GM23338 (cell line): ENCODE results near the gene TMPRSS6. TPM values are rescaled to one million over a fixed set of nuclear protein-coding genes. Genes with fewer than 3 reads are reported as not detected.

Experiments used
- ATAC-seq: fragments of 200-7000 bp; cut with Tn5 transposase; 3 replicates; pipeline ENCODE4 v1.9.1; 2020
- DNase-seq: peaks from one replicate; pipeline ENCODE4 v3.0.0-alpha.2; 2015; ENCODE audit warnings: low spot score
- H2AFZ ChIP-seq: fragments of 200-600 bp; sonication (generic); 2 replicates; pipeline ENCODE4 v1.8.0; 2016; ENCODE audit warnings: antibody characterized with exemption, mild to moderate bottlenecking, moderate library complexity
- H3F3A ChIP-seq: fragments of 200-600 bp; sonication (generic); replicated peaks from 2 replicates; pipeline ENCODE4 v1.8.0; 2017; ENCODE audit warnings: antibody characterized with exemption, mixed run types, low read depth
- H3K27ac ChIP-seq: fragments of 200-600 bp; sonication (generic); 2 replicates; pipeline ENCODE4 v1.6.1; 2016; ENCODE audit warnings: low read depth
- H3K27me3 ChIP-seq: fragments of 200-600 bp; sonication (generic); 2 replicates; pipeline ENCODE4 v1.8.0; 2016; ENCODE audit warnings: mild to moderate bottlenecking, mixed run types, moderate library complexity; ENCODE audit not compliant: insufficient read depth
- H3K36me3 ChIP-seq: fragments of 200-600 bp; sonication (generic); 2 replicates; pipeline ENCODE4 v1.8.0; 2016; ENCODE audit warnings: mild to moderate bottlenecking; ENCODE audit not compliant: insufficient read depth
- H3K4me1 ChIP-seq: fragments of 200-600 bp; sonication (generic); 2 replicates; pipeline ENCODE4 v1.8.0; 2016; ENCODE audit warnings: mild to moderate bottlenecking, moderate library complexity; ENCODE audit not compliant: insufficient read depth
- H3K4me2 ChIP-seq: fragments of 200-600 bp; sonication (generic); 2 replicates; pipeline ENCODE4 v1.7.1; 2017; ENCODE audit warnings: mixed run types
- H3K4me3 ChIP-seq: fragments of 200-600 bp; sonication (generic); 2 replicates; pipeline ENCODE4 v1.6.1; 2016; ENCODE audit warnings: mixed run types
- H3K79me2 ChIP-seq: fragments of 200-600 bp; sonication (generic); replicated peaks from 2 replicates; pipeline ENCODE4 v1.8.0; 2017; ENCODE audit warnings: mild to moderate bottlenecking; ENCODE audit not compliant: insufficient read depth
- H3K9me2 ChIP-seq: fragments of 200-600 bp; sonication (generic); 2 replicates; pipeline ENCODE4 v1.8.0; 2017; ENCODE audit not compliant: insufficient read depth
- H4K20me1 ChIP-seq: fragments of 200-600 bp; sonication (generic); replicated peaks from 2 replicates; pipeline ENCODE4 v1.8.0; 2017; ENCODE audit warnings: mild to moderate bottlenecking; ENCODE audit not compliant: insufficient read depth
- H3K27ac Mint-ChIP-seq: 2 replicates; pipeline ENCODE4 v1.8.0; 2020; ENCODE audit warnings: inconsistent platforms, mild to moderate bottlenecking, moderate library complexity, mixed read lengths
- H3K27me3 Mint-ChIP-seq: 3 replicates; pipeline ENCODE4 v1.8.0; 2022; ENCODE audit warnings: low read depth, mild to moderate bottlenecking, moderate library complexity, mixed read lengths, inconsistent platforms; ENCODE audit not compliant: insufficient read depth, poor library complexity
- H3K36me3 Mint-ChIP-seq: 3 replicates; pipeline ENCODE4 v1.8.0; 2021; ENCODE audit warnings: low read depth, mild to moderate bottlenecking, inconsistent platforms, moderate library complexity, mixed read lengths
- H3K4me1 Mint-ChIP-seq: 3 replicates; pipeline ENCODE4 v1.8.0; 2020; ENCODE audit warnings: mild to moderate bottlenecking, inconsistent platforms, mixed read lengths
- H3K4me3 Mint-ChIP-seq: 3 replicates; pipeline ENCODE4 v1.8.0; 2021; ENCODE audit warnings: moderate library complexity, mild to moderate bottlenecking, inconsistent platforms, mixed read lengths
- H3K9me3 Mint-ChIP-seq: 3 replicates; pipeline ENCODE4 v1.8.0; 2020; ENCODE audit warnings: moderate library complexity, mild to moderate bottlenecking, inconsistent platforms, mixed read lengths
- CREB1 ChIP-seq: fragments of 250-450 bp; sonication (Bioruptor Pico); IDR thresholded peaks from 2 replicates; pipeline ENCODE4 v1.5.0; 2020; ENCODE audit warnings: low read depth, mild to moderate bottlenecking, moderate library complexity
- ETS1 ChIP-seq: IDR thresholded peaks from 2 replicates; pipeline ENCODE4 v1.6.1; 2016; ENCODE audit warnings: antibody characterized with exemption
- EZH2 ChIP-seq: fragments of 200-600 bp; sonication (generic); IDR thresholded peaks from one replicate; pipeline ENCODE4 v1.8.0; 2017; ENCODE audit warnings: antibody characterized with exemption, mild to moderate bottlenecking, low read depth; ENCODE audit not compliant: unreplicated experiment
- EZH2phosphoT487 ChIP-seq: fragments of 200-600 bp; sonication (generic); IDR thresholded peaks from one replicate; pipeline ENCODE4 v1.8.1; 2018; ENCODE audit warnings: antibody characterized with exemption; ENCODE audit not compliant: unreplicated experiment
- JUNB ChIP-seq: IDR thresholded peaks from one replicate; pipeline ENCODE4 v1.6.1; 2016; ENCODE audit warnings: antibody characterized with exemption; ENCODE audit not compliant: unreplicated experiment
- NANOG ChIP-seq: IDR thresholded peaks from 2 replicates; pipeline ENCODE4 v1.6.1; 2016; ENCODE audit warnings: antibody characterized with exemption, borderline replicate concordance
- POLR2AphosphoS5 ChIP-seq: IDR thresholded peaks from 2 replicates; pipeline ENCODE4 v1.6.1; 2016; ENCODE audit warnings: antibody characterized with exemption, low read depth
- STAT1 ChIP-seq: IDR thresholded peaks from one replicate; pipeline ENCODE4 v1.6.1; 2016; ENCODE audit warnings: antibody characterized with exemption; ENCODE audit not compliant: unreplicated experiment
- ZNF114 ChIP-seq: fragments of 250-450 bp; sonication (Bioruptor Pico); IDR thresholded peaks from 2 replicates; pipeline ENCODE4 v1.5.0; 2020; ENCODE audit warnings: mild to moderate bottlenecking, moderate library complexity
- ZNF331 ChIP-seq: fragments of 250-450 bp; sonication (Bioruptor Pico); IDR thresholded peaks from 2 replicates; pipeline ENCODE4 v1.5.0; 2020; ENCODE audit warnings: low read depth, mild to moderate bottlenecking, moderate library complexity
- ZNF462 ChIP-seq: fragments of 250-450 bp; sonication (Bioruptor Pico); IDR thresholded peaks from 2 replicates; pipeline ENCODE4 v1.5.0; 2020; ENCODE audit warnings: mild to moderate bottlenecking, moderate library complexity
- polyA plus RNA-seq: library from polyadenylated mRNA; unstranded; fragments of >200 nt; fragmentation: Nextera tagmentation; extraction: Ambion mirVana; gene quantifications from 2 replicates; pipeline ENCODE4 v1.2.1, GENCODE V29; 2016
- total RNA-seq: library from RNA; depleted of rRNA; stranded (reverse); fragments of >200 nt; shearing (Covaris generic); gene quantifications from 2 replicates; pipeline ENCODE4 v1.2.3, GENCODE V29; 2014
- TF ChIP-seq, protein P1 (sequence below), 2 experiments: fragments of 200-600 bp in 1 of 2; sonication (generic) in 1 of 2; conservative IDR thresholded peaks; 2 replicates each; pipeline versions ENCODE4 v1.5.1 to v1.6.1; 2016 to 2017; ENCODE audit warnings: antibody characterized with exemption in 2 of 2, low read depth in 2 of 2, mild to moderate bottlenecking in 2 of 2, moderate library complexity in 1 of 2
- TF ChIP-seq, protein P2 (sequence below): IDR thresholded peaks from one replicate; pipeline ENCODE4 v1.6.1; 2018; ENCODE audit warnings: antibody characterized with exemption; ENCODE audit not compliant: unreplicated experiment

The TMPRSS6 gene
- total and polyA plus RNA-seq, 2 experiments from 2014 or later = 0.13 TPM; not detected in 1

GRCh38 chr22:37113757-37114156, 4.2 kb upstream of the TMPRSS6 start:
- TF ChIP-seq, protein P1, sequence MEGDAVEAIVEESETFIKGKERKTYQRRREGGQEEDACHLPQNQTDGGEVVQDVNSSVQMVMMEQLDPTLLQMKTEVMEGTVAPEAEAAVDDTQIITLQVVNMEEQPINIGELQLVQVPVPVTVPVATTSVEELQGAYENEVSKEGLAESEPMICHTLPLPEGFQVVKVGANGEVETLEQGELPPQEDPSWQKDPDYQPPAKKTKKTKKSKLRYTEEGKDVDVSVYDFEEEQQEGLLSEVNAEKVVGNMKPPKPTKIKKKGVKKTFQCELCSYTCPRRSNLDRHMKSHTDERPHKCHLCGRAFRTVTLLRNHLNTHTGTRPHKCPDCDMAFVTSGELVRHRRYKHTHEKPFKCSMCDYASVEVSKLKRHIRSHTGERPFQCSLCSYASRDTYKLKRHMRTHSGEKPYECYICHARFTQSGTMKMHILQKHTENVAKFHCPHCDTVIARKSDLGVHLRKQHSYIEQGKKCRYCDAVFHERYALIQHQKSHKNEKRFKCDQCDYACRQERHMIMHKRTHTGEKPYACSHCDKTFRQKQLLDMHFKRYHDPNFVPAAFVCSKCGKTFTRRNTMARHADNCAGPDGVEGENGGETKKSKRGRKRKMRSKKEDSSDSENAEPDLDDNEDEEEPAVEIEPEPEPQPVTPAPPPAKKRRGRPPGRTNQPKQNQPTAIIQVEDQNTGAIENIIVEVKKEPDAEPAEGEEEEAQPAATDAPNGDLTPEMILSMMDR (conservative IDR thresholded peaks at IDR 0.05; ENCODE audit: low read depth in 2 of 2) = no peak
- TF ChIP-seq ZNF114 (CRISPR knock-in tag) (no peak), ZNF331 (CRISPR knock-in tag) (no peak), JUNB (no peak), EZH2phosphoT487 (no peak), ZNF462 (no peak), STAT1 (no peak), EZH2 (no peak), POLR2AphosphoS5 (no peak), ETS1 (no peak), CREB1 (CRISPR knock-in tag) (no peak), NANOG (no peak)
- TF ChIP-seq, protein P2, sequence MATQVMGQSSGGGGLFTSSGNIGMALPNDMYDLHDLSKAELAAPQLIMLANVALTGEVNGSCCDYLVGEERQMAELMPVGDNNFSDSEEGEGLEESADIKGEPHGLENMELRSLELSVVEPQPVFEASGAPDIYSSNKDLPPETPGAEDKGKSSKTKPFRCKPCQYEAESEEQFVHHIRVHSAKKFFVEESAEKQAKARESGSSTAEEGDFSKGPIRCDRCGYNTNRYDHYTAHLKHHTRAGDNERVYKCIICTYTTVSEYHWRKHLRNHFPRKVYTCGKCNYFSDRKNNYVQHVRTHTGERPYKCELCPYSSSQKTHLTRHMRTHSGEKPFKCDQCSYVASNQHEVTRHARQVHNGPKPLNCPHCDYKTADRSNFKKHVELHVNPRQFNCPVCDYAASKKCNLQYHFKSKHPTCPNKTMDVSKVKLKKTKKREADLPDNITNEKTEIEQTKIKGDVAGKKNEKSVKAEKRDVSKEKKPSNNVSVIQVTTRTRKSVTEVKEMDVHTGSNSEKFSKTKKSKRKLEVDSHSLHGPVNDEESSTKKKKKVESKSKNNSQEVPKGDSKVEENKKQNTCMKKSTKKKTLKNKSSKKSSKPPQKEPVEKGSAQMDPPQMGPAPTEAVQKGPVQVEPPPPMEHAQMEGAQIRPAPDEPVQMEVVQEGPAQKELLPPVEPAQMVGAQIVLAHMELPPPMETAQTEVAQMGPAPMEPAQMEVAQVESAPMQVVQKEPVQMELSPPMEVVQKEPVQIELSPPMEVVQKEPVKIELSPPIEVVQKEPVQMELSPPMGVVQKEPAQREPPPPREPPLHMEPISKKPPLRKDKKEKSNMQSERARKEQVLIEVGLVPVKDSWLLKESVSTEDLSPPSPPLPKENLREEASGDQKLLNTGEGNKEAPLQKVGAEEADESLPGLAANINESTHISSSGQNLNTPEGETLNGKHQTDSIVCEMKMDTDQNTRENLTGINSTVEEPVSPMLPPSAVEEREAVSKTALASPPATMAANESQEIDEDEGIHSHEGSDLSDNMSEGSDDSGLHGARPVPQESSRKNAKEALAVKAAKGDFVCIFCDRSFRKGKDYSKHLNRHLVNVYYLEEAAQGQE = no peak
- DNase-seq = no peak
- H3K27ac ChIP-seq = no peak overlapping the region
- H3K4me3 ChIP-seq = no peak overlapping the region
- no peaks in the 10 kb centered on the region for H3K36me3 ChIP-seq
- H3K4me2 ChIP-seq = no peak overlapping the region
- H3K79me2 ChIP-seq = no peaks in the 10 kb centered on the region
- H3F3A ChIP-seq = no peaks in the 10 kb centered on the region
- H3K4me1 ChIP-seq = 0 out of 2 replicates have a peak, but pooled peaks cover under 1% of the 10 kb centered on the region
- H3K4me1 Mint-ChIP-seq = peaks cover 21% of the 10 kb centered on the region
- no peak for ATAC-seq
- H3K36me3 Mint-ChIP-seq = no peaks in the 10 kb centered on the region
- H3K9me3 Mint-ChIP-seq = no peaks in the 10 kb centered on the region
- no peaks in the 10 kb centered on the region for H4K20me1 ChIP-seq
- no peaks in the 10 kb centered on the region for H3K9me2 ChIP-seq
- peaks cover 3% of the 10 kb centered on the region for H3K27me3 Mint-ChIP-seq
- no peak overlapping the region for H2AFZ ChIP-seq
- no peak overlapping the region for H3K4me3 Mint-ChIP-seq
- H3K27ac Mint-ChIP-seq = no peak overlapping the region
- H3K27me3 ChIP-seq = no peaks in the 10 kb centered on the region
